ENCODE data around the gene RFFL. TPM values are rescaled to one million over a fixed set of nuclear protein-coding genes. Genes with fewer than 3 reads are reported as not detected.
A peak's percentile ranks its signal among the peaks of the same experiment; 100 is the strongest.
"Not testable (repeated sequence)": the region's sequence is repeated elsewhere in the genome, so short reads cannot be mapped to it uniquely, and the experiment has no call there.

RFFL gene, protein sequence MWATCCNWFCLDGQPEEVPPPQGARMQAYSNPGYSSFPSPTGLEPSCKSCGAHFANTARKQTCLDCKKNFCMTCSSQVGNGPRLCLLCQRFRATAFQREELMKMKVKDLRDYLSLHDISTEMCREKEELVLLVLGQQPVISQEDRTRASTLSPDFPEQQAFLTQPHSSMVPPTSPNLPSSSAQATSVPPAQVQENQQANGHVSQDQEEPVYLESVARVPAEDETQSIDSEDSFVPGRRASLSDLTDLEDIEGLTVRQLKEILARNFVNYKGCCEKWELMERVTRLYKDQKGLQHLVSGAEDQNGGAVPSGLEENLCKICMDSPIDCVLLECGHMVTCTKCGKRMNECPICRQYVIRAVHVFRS
- total RNA-seq: 10.5 TPM
- long read RNA-seq, full-length matches to known transcripts: 7 of 20 reads
- long read RNA-seq, partial matches to known transcripts: 3 of 20 reads
- long read RNA-seq, other reads (novel, unspliced or antisense): 10 of 20 reads

- ATAC-seq (ENCODE audit: poor library complexity) (peak; percentile 99), DNase-seq (peak; percentile 85)
- intact Hi-C loops (cut with DNase I): no loop called here
Measured at GRCh38 chr17:35063514-35064223, at the start of gene RFFL. Gene RFFL (minus strand): TSS chr17:35063707. CDS start chr17:35026553, 37,154 bp downstream.

DNA sequence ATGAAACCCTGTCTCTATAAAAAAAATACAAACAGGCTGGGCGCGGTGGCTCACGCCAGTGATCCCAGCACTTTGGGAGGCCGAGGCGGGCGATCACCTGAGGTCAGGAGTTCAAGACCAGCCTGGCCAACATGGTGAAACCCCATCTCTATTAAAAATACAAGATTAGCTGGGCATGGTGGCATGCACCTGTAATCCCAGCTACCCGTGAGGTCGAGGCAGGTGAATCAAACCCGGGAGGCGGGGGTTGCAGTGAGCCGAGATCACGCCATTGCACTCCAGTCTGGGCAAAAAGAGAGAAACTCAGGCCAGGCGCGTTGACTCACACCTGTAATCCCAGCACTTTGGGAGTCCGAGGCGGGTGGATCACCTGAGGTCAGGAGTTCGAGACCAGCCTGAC, 47.3 kb upstream of the RFFL start:
- intact Hi-C loops (cut with DNase I): loop anchor here (10.0 kb wide), 1 partner anchor 116 kb away; no protein-coding TSS in a partner anchor
- not testable (repeated sequence) for DNase-seq; ATAC-seq (ENCODE audit: poor library complexity)

DNA sequence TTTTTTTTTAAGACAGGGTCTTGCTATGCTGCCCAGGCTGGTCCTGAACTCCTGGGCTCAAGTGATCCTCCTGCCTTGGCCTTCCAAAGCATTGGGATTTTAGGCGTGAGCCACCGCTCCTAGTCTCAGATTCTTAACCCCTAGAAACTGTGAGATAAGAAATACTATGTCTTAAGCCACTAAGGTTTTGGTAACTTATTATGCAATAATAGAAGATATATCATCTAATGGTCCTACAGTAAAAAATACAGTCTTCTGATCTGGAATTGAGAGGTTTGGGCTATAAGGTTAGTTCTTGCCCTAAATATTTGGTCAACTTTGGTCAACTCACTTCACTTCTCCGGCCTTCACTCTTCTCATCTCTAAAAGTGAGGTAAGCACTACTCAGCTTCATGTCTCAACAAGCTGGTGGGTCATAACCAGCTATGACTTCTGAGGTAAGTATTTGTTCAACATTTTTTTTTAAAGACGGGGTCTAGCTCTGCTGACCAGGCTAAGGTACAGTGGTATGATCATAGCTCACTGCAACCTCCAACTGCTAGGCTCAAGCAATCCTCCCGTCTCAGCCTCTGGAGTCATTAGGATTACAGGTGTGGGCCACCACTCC, 41.4 kb upstream of the RFFL start:
- DNase-seq (no peak), ATAC-seq (ENCODE audit: poor library complexity) (no peak)
- intact Hi-C loops (cut with DNase I): no loop called here

GRCh38 chr17:35103271-35103670, 39.8 kb upstream of the RFFL start:
- no peak for DNase-seq
- intact Hi-C loops (cut with DNase I): no loop called here
- ATAC-seq (ENCODE audit: poor library complexity): no peak

DNA sequence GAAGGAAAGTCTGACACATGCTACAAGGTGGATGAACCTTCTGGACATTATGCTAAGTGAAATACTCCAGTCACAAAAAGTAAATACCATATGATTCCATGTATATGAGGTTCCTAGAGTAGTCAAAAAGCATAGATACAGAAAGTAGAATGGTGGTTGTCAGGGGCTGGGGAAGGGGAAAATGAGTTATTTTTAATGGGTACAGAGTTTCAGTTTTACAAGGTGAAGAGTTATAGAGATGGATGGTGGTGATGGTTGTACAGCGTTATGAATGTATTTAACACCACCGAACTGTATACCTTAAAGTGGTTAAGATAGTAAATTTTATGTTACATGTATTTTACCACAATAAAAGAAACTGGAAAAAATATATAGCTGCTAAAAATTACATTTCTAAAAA, 38.2 kb upstream of the RFFL start:
- intact Hi-C loops (cut with DNase I): no loop called here
- DNase-seq (no peak), ATAC-seq (ENCODE audit: poor library complexity) (no peak)

- intact Hi-C loops (cut with DNase I): no loop called here
- DNase-seq: no peak
Measured at GRCh38 chr17:35101036-35101435, 37.5 kb upstream of the RFFL start.

GRCh38 chr17:35099908-35100307, 36.4 kb upstream of the RFFL start:
- ATAC-seq (ENCODE audit: poor library complexity): no peak
- intact Hi-C loops (cut with DNase I): no loop called here
- no peak for DNase-seq

More at GRCh38 chr17:35101036-35101435, 37.5 kb upstream of the RFFL start:
- ATAC-seq (ENCODE audit: poor library complexity): no peak

DNA sequence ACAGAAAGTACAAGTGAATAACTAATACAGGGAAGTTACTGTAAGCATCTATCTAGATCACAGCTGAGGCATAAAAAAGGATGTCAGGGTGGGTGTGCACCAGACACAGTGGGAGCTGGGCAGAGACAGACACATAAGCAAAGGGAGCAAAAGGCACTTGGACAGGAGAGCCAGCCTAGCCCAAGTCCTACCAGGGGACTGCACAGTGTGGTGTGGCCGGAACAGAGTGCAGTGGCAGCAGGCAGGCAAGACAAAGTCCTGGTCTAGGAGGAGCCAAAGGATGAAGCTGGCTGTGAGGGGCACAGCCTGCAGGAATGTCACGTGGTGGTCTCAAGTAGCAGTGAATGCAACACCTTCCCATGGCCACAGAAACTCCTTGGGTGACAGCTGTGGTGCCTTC, 34.3 kb upstream of the RFFL start:
- intact Hi-C loops (cut with DNase I): no loop called here
- ATAC-seq (ENCODE audit: poor library complexity) (no peak), DNase-seq (no peak)

DNA sequence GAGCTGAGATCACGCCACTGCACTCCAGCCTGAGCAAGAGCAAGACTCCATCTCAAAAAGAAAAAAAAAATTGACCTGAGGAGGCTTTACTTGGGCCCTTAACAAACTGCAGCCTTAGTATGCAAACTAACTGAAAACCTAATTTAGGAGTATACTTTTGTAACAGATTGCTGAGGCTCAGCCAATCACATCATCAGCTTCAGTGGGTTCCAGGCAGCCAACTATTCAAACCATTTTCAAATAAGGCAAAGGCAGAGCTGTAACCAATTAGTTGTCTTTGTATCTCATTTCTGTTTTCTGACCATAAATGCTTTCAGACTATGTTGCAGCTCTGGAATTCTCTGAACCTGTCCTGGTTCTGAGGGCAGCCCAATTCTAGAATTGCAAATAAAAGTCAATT, 32.2 kb upstream of the RFFL start:
- intact Hi-C loops (cut with DNase I): no loop called here
- ATAC-seq (ENCODE audit: poor library complexity) (no peak), DNase-seq (no peak)

DNA sequence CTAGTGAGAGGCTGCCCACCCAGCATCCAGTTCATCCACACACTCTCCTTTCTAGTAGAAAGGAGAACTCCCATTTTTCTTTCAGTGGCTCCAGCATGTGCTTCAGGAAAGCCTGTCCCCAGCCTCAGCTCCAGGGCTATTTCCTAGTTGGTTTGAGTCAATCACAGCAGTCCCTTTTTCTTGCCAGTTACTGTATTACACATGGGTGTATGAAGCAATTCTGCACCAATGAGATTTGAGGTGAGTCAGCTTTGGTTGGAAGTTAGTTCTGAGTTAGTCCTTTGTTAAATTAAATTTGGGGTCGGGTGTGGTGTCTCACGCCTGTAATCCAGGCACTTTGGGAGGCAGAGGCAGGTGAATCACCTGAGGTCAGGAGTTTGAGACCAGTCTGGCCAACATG, 31.4 kb upstream of the RFFL start:
- no peak for DNase-seq
- ATAC-seq (ENCODE audit: poor library complexity): peak; percentile 31
- intact Hi-C loops (cut with DNase I): no loop called here

DNA sequence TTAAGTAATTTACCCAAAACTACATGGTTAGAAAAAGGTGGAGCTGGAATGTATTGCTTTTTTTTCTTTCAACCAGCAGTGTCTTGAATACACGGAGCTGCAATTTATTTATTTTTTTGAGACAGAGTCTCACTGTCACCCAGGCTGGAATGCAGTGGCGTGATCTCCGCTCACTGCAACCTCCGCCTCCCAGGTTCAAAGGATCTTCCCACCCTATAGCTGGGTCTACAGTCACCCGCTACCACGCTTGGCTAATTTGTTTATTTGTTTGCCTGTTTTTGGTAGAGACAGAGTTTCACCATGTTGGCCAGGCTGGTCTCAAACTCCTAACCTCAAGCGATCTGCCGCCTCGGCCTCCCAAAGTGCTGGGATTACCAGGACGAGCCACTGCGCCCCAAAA, 27.2 kb upstream of the RFFL start:
- intact Hi-C loops (cut with DNase I); ATAC-seq (ENCODE audit: poor library complexity); DNase-seq: not testable (repeated sequence)

DNA sequence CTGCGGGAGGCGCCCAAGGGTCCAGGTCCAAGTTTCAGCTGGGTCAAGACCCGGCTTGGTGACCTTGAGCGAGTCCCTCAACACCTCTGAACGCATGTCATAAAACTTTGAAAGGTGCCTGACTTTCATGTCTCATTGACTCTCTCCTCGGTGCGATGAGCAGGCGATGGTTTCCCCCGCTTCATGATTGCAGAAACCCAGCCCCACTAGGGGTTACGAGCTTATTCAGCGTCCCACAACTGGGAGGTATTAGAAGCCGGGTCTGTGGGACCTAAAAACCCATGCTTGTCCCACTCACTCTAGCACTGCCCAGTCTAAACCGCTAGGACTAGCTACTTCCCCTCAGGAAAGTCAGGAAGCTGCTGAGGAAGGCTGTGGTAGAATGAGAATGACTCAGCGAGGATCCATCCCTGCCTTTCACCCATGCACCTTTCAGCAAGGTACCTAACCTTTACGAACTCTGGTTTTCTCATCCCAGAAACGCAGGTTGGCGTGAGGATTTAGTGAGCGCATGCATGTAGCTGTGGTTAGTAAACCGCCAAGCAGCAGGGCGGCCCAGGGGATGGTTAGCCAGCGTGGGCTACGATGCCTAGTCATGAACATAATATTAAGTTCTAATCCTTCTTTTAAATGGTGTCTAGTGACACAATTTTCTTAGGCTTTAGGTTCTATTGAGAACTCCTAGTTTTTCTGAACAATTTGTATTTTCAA, 26.2 kb upstream of the RFFL start:
- ATAC-seq (ENCODE audit: poor library complexity): peak; percentile 26
- intact Hi-C loops (cut with DNase I): no loop called here
- no peak for DNase-seq

- peak; percentile 93 for DNase-seq
- ATAC-seq (ENCODE audit: poor library complexity): peak; percentile 98
- intact Hi-C loops (cut with DNase I): no loop called here
Measured at GRCh38 chr17:35088881-35089585, 25.5 kb upstream of the RFFL start.

DNA sequence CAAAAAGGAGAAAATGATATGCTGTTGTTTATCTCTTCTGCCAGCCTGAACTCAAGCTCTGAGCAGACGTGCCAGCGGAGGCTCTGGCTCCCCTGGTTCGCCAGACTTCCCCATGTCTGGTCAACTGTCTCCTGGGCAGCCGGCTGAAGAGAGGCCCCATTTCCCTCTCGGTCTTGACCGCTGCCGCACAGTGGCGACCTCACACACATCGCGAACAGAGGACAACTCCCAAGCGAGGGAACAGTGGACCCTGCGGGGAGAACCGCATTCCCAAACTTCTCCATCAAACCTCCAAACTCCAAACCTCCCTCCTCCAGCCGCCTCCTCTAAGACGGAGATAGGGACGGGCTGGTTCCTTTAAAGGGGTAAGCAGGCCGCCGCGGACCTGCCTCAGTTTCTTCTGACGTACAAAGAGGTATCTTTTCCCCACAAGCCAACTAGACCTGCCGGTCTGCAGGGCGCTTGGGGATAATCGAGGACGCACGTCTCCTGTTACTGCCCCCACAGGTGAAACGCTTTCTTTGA, 24.9 kb upstream of the RFFL start:
- intact Hi-C loops (cut with DNase I): no loop called here
- ATAC-seq (ENCODE audit: poor library complexity) (peak; percentile 69), DNase-seq (peak; percentile 72)

- ATAC-seq (ENCODE audit: poor library complexity): no peak
- no peak for DNase-seq
- intact Hi-C loops (cut with DNase I): no loop called here
Measured at GRCh38 chr17:35087731-35088355, 24.3 kb upstream of the RFFL start.

- DNase-seq: no peak
- no peak for ATAC-seq (ENCODE audit: poor library complexity)
- intact Hi-C loops (cut with DNase I): no loop called here
Measured at GRCh38 chr17:35086931-35087573, 23.5 kb upstream of the RFFL start.

GRCh38 chr17:35086164-35086563, 22.7 kb upstream of the RFFL start:
- DNase-seq (no peak), ATAC-seq (ENCODE audit: poor library complexity) (no peak)
- intact Hi-C loops (cut with DNase I): no loop called here

Data from Right ventricle myocardium superior (tissue), 1 donor.